Measurements from ENCODE around the gene TAF15. TPM values are rescaled to one million over a fixed set of nuclear protein-coding genes. Genes with fewer than 3 reads are reported as not detected.

The TAF15 gene
- total and polyA plus RNA-seq, 2 experiments from 2014 or later, result 9.2 to 27.5 TPM

GRCh38 chr17:35864853-35865252, 55.6 kb downstream of the TAF15 start:
- no peaks in the 10 kb centered on the region for H3K9me2 ChIP-seq (ENCODE audit: insufficient read depth)
- no peaks in the 10 kb centered on the region for H3K9me3 ChIP-seq (ENCODE audit: low read depth)
- TF ChIP-seq EZH2 (IDR thresholded peaks at IDR 0.05; ENCODE audit: insufficient read depth, poor library complexity, severe bottlenecking) (no peak), EZH2phosphoT487 (IDR thresholded peaks at IDR 0.05; ENCODE audit: insufficient read depth, low read depth) (no peak)
- H3K4me2 ChIP-seq (ENCODE audit: unreplicated experiment), result no peak overlapping the region
- in situ Hi-C loops (cut with MboI), result no loop called here
- H3K27ac ChIP-seq, result no peak overlapping the region
- no peaks in the 10 kb centered on the region for H3K27me3 ChIP-seq (replicated peaks; ENCODE audit: insufficient read depth)
- no peak overlapping the region for H3K9ac ChIP-seq
- no peak overlapping the region for H2AFZ ChIP-seq
- no peaks in the 10 kb centered on the region for H3K36me3 ChIP-seq (ENCODE audit: low read depth)
- H3K79me2 ChIP-seq (ENCODE audit: insufficient read depth), result no peaks in the 10 kb centered on the region
- no peak for DNase-seq
- 88 to 94% methylated on average over 7 of the region's 7 CpGs for WGBS, 2 experiments (ENCODE audit: low coverage in 1 of 2, low lambda C conversion rate in 2 of 2, missing lambda C conversion rate in 2 of 2)
- no peaks in the 10 kb centered on the region for H3F3A ChIP-seq (ENCODE audit: insufficient read depth)
- H3K4me1 ChIP-seq (ENCODE audit: insufficient read depth), result peaks cover 5% of the 10 kb centered on the region; the same call in 1 of the 2 replicates
- no peaks in the 10 kb centered on the region for H4K20me1 ChIP-seq (ENCODE audit: insufficient read depth)
- no peak overlapping the region for H3K4me3 ChIP-seq

- Histone ChIP-seq H3K36me3 (ENCODE audit: low read depth) (no peaks in the 10 kb centered on the region), H4K20me1 (ENCODE audit: insufficient read depth) (no peaks in the 10 kb centered on the region), H3K9me2 (ENCODE audit: insufficient read depth) (no peaks in the 10 kb centered on the region), H3K79me2 (ENCODE audit: insufficient read depth) (no peaks in the 10 kb centered on the region), H3K9me3 (ENCODE audit: low read depth) (no peaks in the 10 kb centered on the region), H3K9ac (no peak overlapping the region), H3K4me3 (no peak overlapping the region), H3K4me1 (ENCODE audit: insufficient read depth) (peaks cover 5% of the 10 kb centered on the region; the same call in 1 of the 2 replicates), H3K4me2 (ENCODE audit: unreplicated experiment) (no peak overlapping the region), H2AFZ (no peak overlapping the region), H3F3A (ENCODE audit: insufficient read depth) (no peaks in the 10 kb centered on the region), H3K27me3 (replicated peaks; ENCODE audit: insufficient read depth) (no peaks in the 10 kb centered on the region), H3K27ac (no peak overlapping the region)
- DNase-seq, result peak; percentile 39
- 76 to 82% methylated on average over 3 of the region's 3 CpGs for WGBS, 2 experiments (ENCODE audit: low coverage in 1 of 2, low lambda C conversion rate in 2 of 2, missing lambda C conversion rate in 2 of 2)
- TF ChIP-seq EZH2phosphoT487 (IDR thresholded peaks at IDR 0.05; ENCODE audit: insufficient read depth, low read depth) (no peak), EZH2 (IDR thresholded peaks at IDR 0.05; ENCODE audit: insufficient read depth, poor library complexity, severe bottlenecking) (no peak)
- in situ Hi-C loops (cut with MboI), result no loop called here
Measured at GRCh38 chr17:35865412-35866340, 56.4 kb downstream of the TAF15 start.

GRCh38 chr17:35866341-35866950, 57.2 kb downstream of the TAF15 start:
- in situ Hi-C loops (cut with MboI), result no loop called here
- Histone ChIP-seq H3K79me2 (ENCODE audit: insufficient read depth) (no peaks in the 10 kb centered on the region), H3K4me1 (ENCODE audit: insufficient read depth) (peaks cover 5% of the 10 kb centered on the region; the same call in 1 of the 2 replicates), H3K27me3 (replicated peaks; ENCODE audit: insufficient read depth) (no peaks in the 10 kb centered on the region), H4K20me1 (ENCODE audit: insufficient read depth) (no peaks in the 10 kb centered on the region), H3K27ac (no peak overlapping the region), H3K9me3 (ENCODE audit: low read depth) (no peaks in the 10 kb centered on the region), H3K4me3 (no peak overlapping the region), H3F3A (ENCODE audit: insufficient read depth) (no peaks in the 10 kb centered on the region), H3K9me2 (ENCODE audit: insufficient read depth) (no peaks in the 10 kb centered on the region), H3K36me3 (ENCODE audit: low read depth) (no peaks in the 10 kb centered on the region), H2AFZ (no peak overlapping the region), H3K9ac (no peak overlapping the region), H3K4me2 (ENCODE audit: unreplicated experiment) (no peak overlapping the region)
- TF ChIP-seq EZH2phosphoT487 (IDR thresholded peaks at IDR 0.05; ENCODE audit: insufficient read depth, low read depth) (no peak), EZH2 (IDR thresholded peaks at IDR 0.05; ENCODE audit: insufficient read depth, poor library complexity, severe bottlenecking) (no peak)
- DNase-seq, result peak; percentile 14
- WGBS, 2 experiments (ENCODE audit: low coverage in 1 of 2, low lambda C conversion rate in 2 of 2, missing lambda C conversion rate in 2 of 2), result 100% methylated on average over 1 of the region's 1 CpG

GRCh38 chr17:35867574-35867973, 58.3 kb downstream of the TAF15 start:
- H3K27ac ChIP-seq, result no peak overlapping the region
- no peak overlapping the region for H2AFZ ChIP-seq
- H3K9me3 ChIP-seq (ENCODE audit: low read depth), result no peaks in the 10 kb centered on the region
- H3K36me3 ChIP-seq (ENCODE audit: low read depth), result no peaks in the 10 kb centered on the region
- TF ChIP-seq EZH2 (IDR thresholded peaks at IDR 0.05; ENCODE audit: insufficient read depth, poor library complexity, severe bottlenecking), result no peak
- no peak for TF ChIP-seq EZH2phosphoT487 (IDR thresholded peaks at IDR 0.05; ENCODE audit: insufficient read depth, low read depth)
- no peaks in the 10 kb centered on the region for H3K9me2 ChIP-seq (ENCODE audit: insufficient read depth)
- H3K4me2 ChIP-seq (ENCODE audit: unreplicated experiment), result no peak overlapping the region
- no peak overlapping the region for H3K9ac ChIP-seq
- peaks cover 5% of the 10 kb centered on the region; the same call in 1 of the 2 replicates for H3K4me1 ChIP-seq (ENCODE audit: insufficient read depth)
- no peaks in the 10 kb centered on the region for H3F3A ChIP-seq (ENCODE audit: insufficient read depth)
- WGBS, 2 experiments (ENCODE audit: low coverage in 1 of 2, low lambda C conversion rate in 2 of 2, missing lambda C conversion rate in 2 of 2), result 85 to 86% methylated on average over 3 of the region's 3 CpGs
- no peaks in the 10 kb centered on the region for H3K27me3 ChIP-seq (replicated peaks; ENCODE audit: insufficient read depth)
- no peaks in the 10 kb centered on the region for H4K20me1 ChIP-seq (ENCODE audit: insufficient read depth)
- no peaks in the 10 kb centered on the region for H3K79me2 ChIP-seq (ENCODE audit: insufficient read depth)
- DNase-seq, result no peak
- in situ Hi-C loops (cut with MboI), result no loop called here
- no peak overlapping the region for H3K4me3 ChIP-seq
